WTC11 (cell line): ENCODE results near the gene SEMA7A. TPM values are rescaled to one million over a fixed set of nuclear protein-coding genes. Genes with fewer than 3 reads are reported as not detected.
"Not testable (repeated sequence)": the region's sequence is repeated elsewhere in the genome, so short reads cannot be mapped to it uniquely, and the experiment has no call there.

ENCODE experiments used
- ATAC-seq: fragments of 200-7000 bp; cut with Tn5 transposase; 2 replicates; pipeline ENCODE4 v1.10.0; 2021; ENCODE audit warnings: mild to moderate bottlenecking, moderate library complexity
- CTCF ChIA-PET: fragments of 300-600 bp; sonication (Branson Sonifier 250); formaldehyde crosslinking; loops from one replicate; lab custom pipeline; 2021; ENCODE audit warnings: antibody characterized with exemption; lab: Charles Lee
- POLR2A ChIA-PET: fragments of 350-600 bp; sonication (Branson Sonifier 250); formaldehyde crosslinking; loops from one replicate; lab custom pipeline; 2021; ENCODE audit warnings: antibody characterized with exemption; lab: Charles Lee
- DNase-seq: peaks from one replicate; pipeline ENCODE4 v3.0.0; 2021; ENCODE audit warnings: low spot score
- H3K27ac Mint-ChIP-seq: 2 replicates; pipeline ENCODE4 v1.8.0; 2021; ENCODE audit warnings: mixed read lengths
- H3K27me3 Mint-ChIP-seq: 2 replicates; pipeline ENCODE4 v1.8.0; 2021; ENCODE audit warnings: low read depth, mild to moderate bottlenecking, moderate library complexity, mixed read lengths
- H3K36me3 Mint-ChIP-seq: 2 replicates; pipeline ENCODE4 v1.8.0; 2021; ENCODE audit warnings: mixed read lengths
- H3K4me1 Mint-ChIP-seq: 2 replicates; pipeline ENCODE4 v1.8.0; 2022; ENCODE audit warnings: mixed read lengths
- H3K4me3 Mint-ChIP-seq: 2 replicates; pipeline ENCODE4 v1.8.0; 2021; ENCODE audit warnings: mild to moderate bottlenecking, moderate library complexity, mixed read lengths
- H3K9me3 Mint-ChIP-seq: 2 replicates; pipeline ENCODE4 v1.8.0; 2021; ENCODE audit warnings: mixed read lengths
- FOXP1 ChIP-seq: sonication (generic); formaldehyde crosslinking; IDR thresholded peaks from 2 replicates; pipeline ENCODE4 v1.8.0; 2022; ENCODE audit warnings: missing genetic modification reagents, mild to moderate bottlenecking, moderate library complexity, borderline replicate concordance
- GRHL2 ChIP-seq: fragments of 250-450 bp; sonication (Bioruptor Pico); IDR thresholded peaks from 2 replicates; pipeline ENCODE4 v1.8.0; 2022; ENCODE audit warnings: mild to moderate bottlenecking, moderate library complexity; ENCODE audit not compliant: insufficient replicate concordance, severe bottlenecking
- JAZF1 ChIP-seq: fragments of 250-450 bp; sonication (Bioruptor Pico); IDR thresholded peaks from 2 replicates; pipeline ENCODE4 v1.9.0; 2021; ENCODE audit warnings: moderate library complexity, mild to moderate bottlenecking, inconsistent platforms
- JUN ChIP-seq: sonication (generic); formaldehyde crosslinking; IDR thresholded peaks from 2 replicates; pipeline ENCODE4 v1.8.0; 2023; ENCODE audit warnings: mild to moderate bottlenecking, missing genetic modification reagents
- RORB ChIP-seq: fragments of 250-450 bp; sonication (Bioruptor Pico); IDR thresholded peaks from 2 replicates; pipeline ENCODE4 v1.9.0; 2021; ENCODE audit warnings: mild to moderate bottlenecking
- total RNA-seq: library from RNA; stranded (reverse); gene quantifications from 3 replicates; pipeline ENCODE4 v1.2.3, GENCODE V29; 2021
- TF ChIP-seq, protein P1 (sequence below): sonication (generic); formaldehyde crosslinking; IDR thresholded peaks from 2 replicates; pipeline ENCODE4 v1.8.0; 2023; ENCODE audit warnings: missing genetic modification reagents, mild to moderate bottlenecking, borderline replicate concordance
- TF ChIP-seq, protein P2 (sequence below): fragments of 250-450 bp; sonication (Bioruptor Pico); IDR thresholded peaks from 2 replicates; pipeline ENCODE4 v1.9.0; 2021; ENCODE audit warnings: moderate library complexity, mild to moderate bottlenecking, inconsistent platforms, borderline replicate concordance
- TF ChIP-seq, protein P3 (sequence below): fragments of 250-450 bp; sonication (Bioruptor Pico); IDR thresholded peaks from 2 replicates; pipeline ENCODE4 v1.9.0; 2021; ENCODE audit warnings: mild to moderate bottlenecking
- TF ChIP-seq, protein P4 (sequence below): sonication (generic); formaldehyde crosslinking; IDR thresholded peaks from 2 replicates; pipeline ENCODE4 v1.8.0; 2022; ENCODE audit warnings: mild to moderate bottlenecking, missing genetic modification reagents

SEMA7A gene
- total RNA-seq, 1 experiment from 2014 or later: 17.9 TPM

DNA sequence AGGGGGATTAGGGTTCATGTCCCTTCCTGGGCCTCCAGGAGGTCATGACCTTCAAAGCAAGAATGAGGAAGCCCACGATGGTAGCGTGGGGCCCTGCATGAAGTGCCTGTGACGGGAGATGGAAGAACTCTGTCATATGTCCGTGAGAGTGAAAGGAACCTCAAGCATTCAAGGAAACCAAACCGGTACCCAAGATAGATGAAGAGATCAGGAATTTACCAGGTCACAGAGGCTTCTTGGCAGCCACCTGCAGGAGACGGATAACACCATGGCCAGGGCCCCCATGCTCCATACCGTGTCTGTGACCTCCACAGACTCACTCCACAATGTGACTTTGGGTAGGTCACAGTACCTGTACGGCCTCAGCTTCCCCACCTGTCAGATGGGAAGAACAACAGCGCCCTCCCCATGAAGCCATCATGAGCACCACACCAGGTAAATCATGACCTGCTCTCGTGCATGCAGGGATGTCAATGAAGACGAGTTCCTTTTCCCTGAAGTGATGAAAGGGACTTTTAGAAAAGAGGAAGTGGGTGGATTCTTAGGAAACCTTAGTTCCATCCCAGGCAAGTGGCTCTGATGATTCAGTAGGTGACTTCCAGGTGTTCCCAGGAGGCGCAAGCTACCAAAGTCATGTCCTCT, 43.0 kb downstream of the SEMA7A start (continued):
- TF ChIP-seq, protein P1, sequence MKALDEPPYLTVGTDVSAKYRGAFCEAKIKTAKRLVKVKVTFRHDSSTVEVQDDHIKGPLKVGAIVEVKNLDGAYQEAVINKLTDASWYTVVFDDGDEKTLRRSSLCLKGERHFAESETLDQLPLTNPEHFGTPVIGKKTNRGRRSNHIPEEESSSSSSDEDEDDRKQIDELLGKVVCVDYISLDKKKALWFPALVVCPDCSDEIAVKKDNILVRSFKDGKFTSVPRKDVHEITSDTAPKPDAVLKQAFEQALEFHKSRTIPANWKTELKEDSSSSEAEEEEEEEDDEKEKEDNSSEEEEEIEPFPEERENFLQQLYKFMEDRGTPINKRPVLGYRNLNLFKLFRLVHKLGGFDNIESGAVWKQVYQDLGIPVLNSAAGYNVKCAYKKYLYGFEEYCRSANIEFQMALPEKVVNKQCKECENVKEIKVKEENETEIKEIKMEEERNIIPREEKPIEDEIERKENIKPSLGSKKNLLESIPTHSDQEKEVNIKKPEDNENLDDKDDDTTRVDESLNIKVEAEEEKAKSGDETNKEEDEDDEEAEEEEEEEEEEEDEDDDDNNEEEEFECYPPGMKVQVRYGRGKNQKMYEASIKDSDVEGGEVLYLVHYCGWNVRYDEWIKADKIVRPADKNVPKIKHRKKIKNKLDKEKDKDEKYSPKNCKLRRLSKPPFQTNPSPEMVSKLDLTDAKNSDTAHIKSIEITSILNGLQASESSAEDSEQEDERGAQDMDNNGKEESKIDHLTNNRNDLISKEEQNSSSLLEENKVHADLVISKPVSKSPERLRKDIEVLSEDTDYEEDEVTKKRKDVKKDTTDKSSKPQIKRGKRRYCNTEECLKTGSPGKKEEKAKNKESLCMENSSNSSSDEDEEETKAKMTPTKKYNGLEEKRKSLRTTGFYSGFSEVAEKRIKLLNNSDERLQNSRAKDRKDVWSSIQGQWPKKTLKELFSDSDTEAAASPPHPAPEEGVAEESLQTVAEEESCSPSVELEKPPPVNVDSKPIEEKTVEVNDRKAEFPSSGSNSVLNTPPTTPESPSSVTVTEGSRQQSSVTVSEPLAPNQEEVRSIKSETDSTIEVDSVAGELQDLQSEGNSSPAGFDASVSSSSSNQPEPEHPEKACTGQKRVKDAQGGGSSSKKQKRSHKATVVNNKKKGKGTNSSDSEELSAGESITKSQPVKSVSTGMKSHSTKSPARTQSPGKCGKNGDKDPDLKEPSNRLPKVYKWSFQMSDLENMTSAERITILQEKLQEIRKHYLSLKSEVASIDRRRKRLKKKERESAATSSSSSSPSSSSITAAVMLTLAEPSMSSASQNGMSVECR (CRISPR knock-in tag): no peak
- no peak for TF ChIP-seq GRHL2 (CRISPR knock-in tag)
- TF ChIP-seq, protein P2, sequence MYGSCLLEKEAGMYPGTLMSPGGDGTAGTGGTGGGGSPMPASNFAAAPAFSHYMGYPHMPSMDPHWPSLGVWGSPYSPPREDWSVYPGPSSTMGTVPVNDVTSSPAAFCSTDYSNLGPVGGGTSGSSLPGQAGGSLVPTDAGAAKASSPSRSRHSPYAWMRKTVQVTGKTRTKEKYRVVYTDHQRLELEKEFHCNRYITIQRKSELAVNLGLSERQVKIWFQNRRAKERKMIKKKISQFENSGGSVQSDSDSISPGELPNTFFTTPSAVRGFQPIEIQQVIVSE: no peak
- no peak for TF ChIP-seq FOXP1

DNA sequence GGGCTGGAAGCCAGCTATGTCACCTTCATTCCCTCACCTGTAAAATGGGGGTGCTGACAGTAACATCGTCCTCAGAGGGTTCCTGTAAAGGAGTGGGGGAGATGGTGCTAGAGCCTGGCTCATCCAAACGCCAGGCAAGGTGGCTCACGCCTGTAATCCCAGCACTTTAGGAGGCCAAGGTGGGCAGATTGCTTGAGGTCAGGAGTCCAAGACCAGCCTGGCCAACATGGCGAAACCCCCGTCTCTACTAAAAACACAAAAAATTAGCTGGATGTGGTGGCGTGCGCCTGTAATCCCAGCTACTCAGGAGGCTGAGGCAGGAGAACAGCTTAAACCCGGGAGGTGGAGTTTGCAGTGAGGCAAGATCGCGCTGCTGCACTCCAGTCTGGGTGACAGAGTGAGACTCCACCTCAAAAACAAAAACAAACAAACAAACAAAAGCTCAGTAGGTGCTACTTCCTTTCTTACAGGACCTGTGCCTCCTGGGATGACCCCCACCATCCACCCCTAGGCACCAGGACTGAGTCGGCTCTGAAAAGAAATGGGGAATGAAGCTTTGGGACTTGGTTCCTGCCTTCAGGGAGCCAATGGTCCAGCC, 43.6 kb downstream of the SEMA7A start:
- H3K9me3 Mint-ChIP-seq, ATAC-seq, H3K27ac Mint-ChIP-seq, H3K27me3 Mint-ChIP-seq, H3K36me3 Mint-ChIP-seq, H3K4me3 Mint-ChIP-seq, DNase-seq, POLR2A ChIA-PET: not testable (repeated sequence)
- CTCF ChIA-PET: interaction anchor here (1.3 kb wide), 1 partner anchor 32 kb away, joined by 3 read pairs; no protein-coding TSS in a partner anchor
- H3K4me1 Mint-ChIP-seq: peaks cover 16% of the 10 kb centered on the region

DNA sequence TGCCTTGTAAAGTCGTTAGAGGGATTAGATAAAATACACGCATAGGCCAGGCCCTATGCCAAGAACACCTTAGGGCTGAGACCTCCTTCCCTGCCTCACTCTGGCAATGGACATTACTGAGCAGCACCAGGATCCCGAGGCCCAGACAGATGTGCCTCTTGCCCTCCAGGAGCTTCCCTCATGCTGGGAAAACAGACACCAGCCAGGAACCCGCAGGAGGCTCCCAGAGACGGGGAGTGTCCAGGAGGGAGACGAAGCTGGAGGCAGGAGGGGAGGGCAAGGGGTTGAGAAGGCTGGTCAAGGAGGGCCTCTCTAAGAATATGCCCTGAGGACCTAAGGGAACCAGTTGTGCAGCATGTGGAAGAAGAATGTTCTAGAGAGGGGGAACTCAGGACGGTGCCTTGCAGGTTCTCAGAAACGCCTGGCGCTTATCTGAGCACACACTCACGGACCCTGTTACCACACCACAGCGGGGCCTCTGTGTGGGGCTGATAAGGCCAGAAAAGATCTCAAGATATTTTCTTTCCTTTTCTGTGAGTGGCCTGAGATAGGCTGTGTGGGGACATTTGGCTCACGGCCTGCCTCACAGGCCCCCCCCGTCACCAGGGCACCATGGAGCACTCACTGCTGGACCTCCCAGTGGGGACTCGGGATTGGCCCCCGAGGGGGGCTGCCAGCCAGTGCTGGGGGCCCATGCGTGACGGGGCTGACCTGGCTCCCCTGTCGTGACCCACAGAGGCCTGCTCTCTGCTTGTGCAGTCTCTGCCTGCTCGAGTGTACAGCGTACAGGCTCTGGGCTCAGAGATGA, 44.3 kb downstream of the SEMA7A start:
- Mint-ChIP-seq H3K9me3 (no peaks in the 10 kb centered on the region), H3K27ac (no peak overlapping the region), H3K27me3 (0 out of 2 replicates have a peak, but pooled peaks cover under 1% of the 10 kb centered on the region), H3K4me3 (no peak overlapping the region), H3K36me3 (no peaks in the 10 kb centered on the region), H3K4me1 (peaks cover 16% of the 10 kb centered on the region)
- DNase-seq (no peak), ATAC-seq (no peak)
- TF ChIP-seq, protein P3, sequence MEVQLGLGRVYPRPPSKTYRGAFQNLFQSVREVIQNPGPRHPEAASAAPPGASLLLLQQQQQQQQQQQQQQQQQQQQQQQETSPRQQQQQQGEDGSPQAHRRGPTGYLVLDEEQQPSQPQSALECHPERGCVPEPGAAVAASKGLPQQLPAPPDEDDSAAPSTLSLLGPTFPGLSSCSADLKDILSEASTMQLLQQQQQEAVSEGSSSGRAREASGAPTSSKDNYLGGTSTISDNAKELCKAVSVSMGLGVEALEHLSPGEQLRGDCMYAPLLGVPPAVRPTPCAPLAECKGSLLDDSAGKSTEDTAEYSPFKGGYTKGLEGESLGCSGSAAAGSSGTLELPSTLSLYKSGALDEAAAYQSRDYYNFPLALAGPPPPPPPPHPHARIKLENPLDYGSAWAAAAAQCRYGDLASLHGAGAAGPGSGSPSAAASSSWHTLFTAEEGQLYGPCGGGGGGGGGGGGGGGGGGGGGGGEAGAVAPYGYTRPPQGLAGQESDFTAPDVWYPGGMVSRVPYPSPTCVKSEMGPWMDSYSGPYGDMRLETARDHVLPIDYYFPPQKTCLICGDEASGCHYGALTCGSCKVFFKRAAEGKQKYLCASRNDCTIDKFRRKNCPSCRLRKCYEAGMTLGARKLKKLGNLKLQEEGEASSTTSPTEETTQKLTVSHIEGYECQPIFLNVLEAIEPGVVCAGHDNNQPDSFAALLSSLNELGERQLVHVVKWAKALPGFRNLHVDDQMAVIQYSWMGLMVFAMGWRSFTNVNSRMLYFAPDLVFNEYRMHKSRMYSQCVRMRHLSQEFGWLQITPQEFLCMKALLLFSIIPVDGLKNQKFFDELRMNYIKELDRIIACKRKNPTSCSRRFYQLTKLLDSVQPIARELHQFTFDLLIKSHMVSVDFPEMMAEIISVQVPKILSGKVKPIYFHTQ (CRISPR knock-in tag): no peak
- TF ChIP-seq RORB: no peak
- no peak for TF ChIP-seq JAZF1 (CRISPR knock-in tag)
- TF ChIP-seq, protein P4, sequence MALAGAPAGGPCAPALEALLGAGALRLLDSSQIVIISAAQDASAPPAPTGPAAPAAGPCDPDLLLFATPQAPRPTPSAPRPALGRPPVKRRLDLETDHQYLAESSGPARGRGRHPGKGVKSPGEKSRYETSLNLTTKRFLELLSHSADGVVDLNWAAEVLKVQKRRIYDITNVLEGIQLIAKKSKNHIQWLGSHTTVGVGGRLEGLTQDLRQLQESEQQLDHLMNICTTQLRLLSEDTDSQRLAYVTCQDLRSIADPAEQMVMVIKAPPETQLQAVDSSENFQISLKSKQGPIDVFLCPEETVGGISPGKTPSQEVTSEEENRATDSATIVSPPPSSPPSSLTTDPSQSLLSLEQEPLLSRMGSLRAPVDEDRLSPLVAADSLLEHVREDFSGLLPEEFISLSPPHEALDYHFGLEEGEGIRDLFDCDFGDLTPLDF: no peak
- TF ChIP-seq JUN (CRISPR knock-in tag): no peak
- ChIA-PET POLR2A (interaction anchor here (1.4 kb wide), 1 partner anchor 72 kb away, joined by 4 read pairs; the partner anchor contains the start of gene UBL7), CTCF (interaction anchor here (1.3 to 1.8 kb wide), 2 partner anchors 15 to 33 kb away, joined by 3 to 9 read pairs; no protein-coding TSS in a partner anchor)
